GM19035 (cell line): ENCODE measurements around the gene ASB18.

Experiments
- ATAC-seq: cut with Tn5 transposase; IDR thresholded peaks from one replicate; pipeline ENCODE4 v1.9.1; 2021; ENCODE audit not compliant: unreplicated experiment

Gene ASB18

GRCh38 chr2:236164925-236165841 is 99.0 kb downstream of the ASB18 start:
- no peak for ATAC-seq

GRCh38 chr2:236164201-236164924 is 99.8 kb downstream of the ASB18 start:
- ATAC-seq, result no peak

- no peak for ATAC-seq
These were observed 100.6 kb downstream of the ASB18 start for GRCh38 chr2:236163471-236164200.

GRCh38 chr2:236162882-236163470 is 101.2 kb downstream of the ASB18 start:
- no peak for ATAC-seq

GRCh38 chr2:236162031-236162845 is 102.0 kb downstream of the ASB18 start:
- ATAC-seq, result no peak

- ATAC-seq, result no peak
These were observed 102.7 kb downstream of the ASB18 start for GRCh38 chr2:236161531-236161930.

- no peak for ATAC-seq
These were observed 103.1 kb downstream of the ASB18 start for GRCh38 chr2:236161082-236161462.

GRCh38 chr2:236160366-236161081 is 103.7 kb downstream of the ASB18 start:
- no peak for ATAC-seq

- no peak for ATAC-seq
These were observed 104.4 kb downstream of the ASB18 start for GRCh38 chr2:236159778-236160170.

GRCh38 chr2:236158969-236159777 is 105.0 kb downstream of the ASB18 start:
- ATAC-seq, result no peak

- no peak for ATAC-seq
These were observed 106.2 kb downstream of the ASB18 start for GRCh38 chr2:236157815-236158498.

GRCh38 chr2:236157366-236157765 is 106.8 kb downstream of the ASB18 start:
- no peak for ATAC-seq

- ATAC-seq, result no peak
These were observed 107.4 kb downstream of the ASB18 start for GRCh38 chr2:236156860-236157194.

GRCh38 chr2:236156095-236156859 is 107.9 kb downstream of the ASB18 start:
- ATAC-seq, result no peak

- no peak for ATAC-seq
These were observed 108.8 kb downstream of the ASB18 start for GRCh38 chr2:236155406-236155805.

- ATAC-seq, result no peak
These were observed 117.8 kb downstream of the ASB18 start for GRCh38 chr2:236146436-236146835.

- no peak for ATAC-seq
These were observed 120.4 kb downstream of the ASB18 start for GRCh38 chr2:236143811-236144210.
